GM19438 (cell line): ENCODE results near the gene POLE.

Experiments used
- ATAC-seq: cut with Tn5 transposase; IDR thresholded peaks from one replicate; pipeline ENCODE4 v1.9.1; 2021; ENCODE audit warnings: low read depth; ENCODE audit not compliant: unreplicated experiment

Gene POLE

GRCh38 chr12:132689227-132689626 lies 2.1 kb upstream of the POLE start:
- ATAC-seq = no peak

GRCh38 chr12:132686825-132687210 lies 324 bp downstream of the POLE start:
- peak; percentile 10 for ATAC-seq

GRCh38 chr12:132685400-132685799 lies 1.7 kb downstream of the POLE start:
- no peak for ATAC-seq

DNA sequence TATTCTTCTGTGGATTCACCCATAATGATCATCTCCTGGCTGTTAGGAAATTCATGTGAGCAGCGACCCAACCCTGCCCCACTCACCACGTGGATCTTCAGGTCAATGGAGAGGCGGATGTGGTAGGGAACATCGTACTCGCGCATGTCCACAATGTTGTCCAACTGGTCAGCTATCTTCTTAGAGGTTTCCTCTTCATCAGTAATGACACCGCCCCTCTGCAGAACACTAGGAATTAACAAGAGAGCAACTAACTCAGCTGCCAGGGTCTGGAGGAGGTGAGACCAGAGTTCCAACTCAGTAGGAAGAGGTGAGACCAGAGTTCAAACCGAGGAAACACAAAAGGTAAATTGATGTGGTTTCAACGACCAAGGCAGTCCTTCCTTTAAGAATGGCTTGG lies 9.7 kb downstream of the POLE start:
- no peak for ATAC-seq

GRCh38 chr12:132675757-132676432 lies 11.2 kb downstream of the POLE start:
- no peak for ATAC-seq

DNA sequence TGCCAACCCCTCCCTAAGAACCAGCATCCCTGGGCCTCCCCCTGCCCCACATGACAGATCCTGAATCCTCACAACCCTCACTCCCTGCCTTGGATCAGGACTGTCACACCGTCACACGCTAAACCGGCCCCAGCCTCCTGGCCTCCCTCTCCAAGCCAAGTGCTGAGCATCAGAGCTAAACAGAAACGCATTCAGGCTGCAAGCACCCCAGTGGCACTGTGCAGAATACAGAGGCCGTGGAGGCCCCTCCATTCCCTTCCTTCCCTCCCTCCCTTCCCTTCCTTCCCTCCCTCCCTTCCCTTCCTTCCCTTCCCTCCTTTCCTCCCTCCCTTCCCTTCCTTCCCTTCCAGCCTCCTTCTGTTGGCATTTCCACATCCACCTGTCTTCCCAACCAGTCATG lies 12.6 kb downstream of the POLE start:
- ATAC-seq = no peak

DNA sequence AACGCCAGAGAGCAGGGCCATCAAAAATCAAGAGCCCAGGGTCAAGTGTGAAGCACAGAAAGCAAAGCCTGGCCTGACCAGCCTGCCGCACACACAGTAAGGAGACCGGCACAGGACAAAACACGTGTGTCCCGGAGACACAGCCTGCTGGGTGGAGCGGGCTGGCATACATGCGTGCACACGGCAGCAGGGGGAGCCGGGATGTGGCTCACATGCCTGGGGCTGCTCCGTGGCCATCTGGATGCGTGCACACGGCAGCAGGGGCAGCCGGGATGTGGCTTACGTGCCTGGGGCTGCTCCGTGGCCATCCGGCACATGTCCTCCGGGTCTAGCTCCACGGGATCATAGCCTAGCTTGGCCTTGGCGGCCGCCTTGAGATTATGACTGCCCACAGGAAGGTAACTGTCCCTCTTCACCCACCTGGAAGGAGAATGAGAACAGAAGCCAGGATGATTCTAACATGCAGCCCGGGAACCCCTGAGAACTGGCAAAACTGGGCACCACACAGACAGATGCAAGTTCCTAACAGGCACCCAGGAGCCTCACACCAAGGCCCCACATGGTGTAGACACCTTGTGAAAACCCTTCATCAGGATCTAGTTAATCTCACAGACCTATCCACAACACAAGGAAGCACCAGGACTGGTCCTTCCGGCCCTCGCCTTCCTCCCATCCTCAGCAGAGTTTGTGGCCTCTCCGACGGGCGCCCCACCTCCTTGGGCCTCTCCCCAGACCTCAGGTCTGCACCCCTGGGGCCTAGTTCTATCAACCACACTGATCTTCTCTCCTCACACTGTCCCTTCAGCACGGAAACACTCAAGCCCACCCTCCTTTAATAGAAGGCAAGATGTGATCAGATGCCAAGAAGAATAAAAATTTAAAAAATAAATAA lies 13.6 kb downstream of the POLE start:
- no peak for ATAC-seq

DNA sequence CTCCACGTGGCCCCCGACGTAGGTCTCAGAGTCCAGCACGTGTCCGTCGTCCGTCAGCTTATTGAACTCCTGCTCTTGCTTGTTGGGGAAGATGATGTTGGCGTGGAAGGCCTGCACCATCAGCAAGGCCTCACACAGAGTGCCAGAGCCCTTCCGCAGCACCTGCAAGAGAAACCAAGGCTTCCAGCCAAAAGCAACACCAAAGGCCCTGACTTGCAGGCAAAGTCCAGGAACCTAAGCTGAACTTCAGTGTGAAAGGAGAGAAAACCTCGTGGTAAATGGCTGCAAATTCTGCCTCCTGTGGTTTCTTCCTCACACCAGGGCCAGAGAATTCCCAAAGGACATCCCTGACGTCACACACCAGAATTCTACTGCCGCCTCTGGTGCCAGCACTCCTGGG lies 14.5 kb downstream of the POLE start:
- ATAC-seq = no peak

DNA sequence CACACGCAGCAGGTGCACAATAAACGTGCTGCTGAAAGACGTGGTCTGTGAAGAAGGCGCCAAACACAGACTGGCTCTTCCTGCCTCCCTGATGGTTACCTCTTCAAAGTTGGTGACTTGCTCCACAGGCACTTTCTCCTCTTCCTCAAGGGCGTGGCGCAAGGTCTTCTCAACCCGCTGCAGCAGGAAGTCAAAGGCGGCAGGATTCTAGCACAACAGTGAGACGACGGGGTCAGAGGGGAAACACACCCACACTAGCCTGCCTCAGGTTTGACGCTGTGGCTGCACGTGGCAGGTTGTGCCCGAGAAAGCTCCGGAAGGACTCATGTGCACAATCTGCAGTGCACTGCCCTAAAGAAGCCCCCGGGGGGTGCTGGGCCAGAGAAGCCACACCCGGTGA lies 15.0 kb downstream of the POLE start:
- no peak for ATAC-seq

GRCh38 chr12:132669166-132669879 lies 17.8 kb downstream of the POLE start:
- ATAC-seq = no peak

- no peak for ATAC-seq
Measured at GRCh38 chr12:132668191-132669088, 18.7 kb downstream of the POLE start.

GRCh38 chr12:132665794-132666193 lies 21.3 kb downstream of the POLE start:
- no peak for ATAC-seq

DNA sequence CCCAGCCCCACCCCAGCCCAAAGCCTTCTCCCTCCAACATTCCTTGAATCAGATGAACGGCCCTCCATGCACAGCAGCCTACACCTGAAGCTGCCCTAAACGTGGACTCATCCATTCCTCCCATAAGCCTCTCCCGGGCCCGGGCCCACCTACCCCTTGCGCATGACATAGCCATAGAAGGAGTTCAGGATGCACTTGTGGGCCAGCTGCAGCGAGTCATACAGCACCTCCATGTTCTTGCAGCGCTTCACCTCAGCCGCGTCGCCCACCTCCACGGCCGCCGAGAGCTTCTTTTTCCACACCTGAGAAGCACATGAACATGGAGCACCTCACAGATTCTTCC lies 22.0 kb downstream of the POLE start:
- no peak for ATAC-seq

DNA sequence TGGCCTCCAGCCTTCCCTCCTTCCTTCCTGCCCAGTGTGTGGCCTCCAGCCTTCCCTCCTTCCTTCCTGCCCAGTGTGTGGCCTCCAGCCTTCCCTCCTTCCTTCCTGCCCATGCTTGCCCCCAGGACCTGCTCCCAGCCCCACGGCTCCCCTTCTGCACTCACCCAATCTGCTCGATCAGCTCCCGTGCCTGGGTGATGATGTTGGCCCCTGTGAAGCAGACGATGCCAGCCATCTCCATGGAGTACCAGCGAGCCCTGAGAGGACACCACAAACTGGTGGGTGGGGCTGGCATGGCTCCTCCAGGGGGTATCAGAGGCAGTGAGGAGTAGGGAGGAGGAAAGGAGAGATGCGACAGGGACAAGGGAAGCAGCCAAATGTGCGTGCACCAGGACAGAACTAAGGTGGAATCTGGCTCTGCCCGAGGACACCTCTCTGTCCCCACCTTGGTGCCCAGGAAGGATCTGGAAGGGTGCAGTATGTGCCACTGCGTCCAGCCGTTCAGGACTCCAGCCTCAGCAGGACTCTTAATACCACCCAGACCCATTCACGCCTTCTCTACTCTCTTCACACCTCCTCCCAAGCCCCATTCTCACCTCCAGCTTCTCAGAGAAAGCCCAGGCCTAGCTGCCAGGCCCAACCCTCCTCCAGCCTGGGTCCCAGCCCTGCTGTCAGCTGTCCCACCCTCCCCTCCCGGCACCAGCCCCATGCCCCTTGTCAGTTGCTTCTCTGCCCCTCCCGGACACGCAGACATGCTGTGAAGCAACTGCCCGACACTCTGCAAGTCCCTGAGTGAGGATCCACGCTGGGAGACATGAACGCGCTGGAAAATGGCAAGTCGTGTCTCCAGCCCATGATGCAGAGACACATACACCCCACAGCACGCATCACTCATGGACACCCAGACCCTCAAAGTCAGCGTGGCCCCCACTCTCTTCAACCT lies 22.7 kb downstream of the POLE start:
- no peak for ATAC-seq

DNA sequence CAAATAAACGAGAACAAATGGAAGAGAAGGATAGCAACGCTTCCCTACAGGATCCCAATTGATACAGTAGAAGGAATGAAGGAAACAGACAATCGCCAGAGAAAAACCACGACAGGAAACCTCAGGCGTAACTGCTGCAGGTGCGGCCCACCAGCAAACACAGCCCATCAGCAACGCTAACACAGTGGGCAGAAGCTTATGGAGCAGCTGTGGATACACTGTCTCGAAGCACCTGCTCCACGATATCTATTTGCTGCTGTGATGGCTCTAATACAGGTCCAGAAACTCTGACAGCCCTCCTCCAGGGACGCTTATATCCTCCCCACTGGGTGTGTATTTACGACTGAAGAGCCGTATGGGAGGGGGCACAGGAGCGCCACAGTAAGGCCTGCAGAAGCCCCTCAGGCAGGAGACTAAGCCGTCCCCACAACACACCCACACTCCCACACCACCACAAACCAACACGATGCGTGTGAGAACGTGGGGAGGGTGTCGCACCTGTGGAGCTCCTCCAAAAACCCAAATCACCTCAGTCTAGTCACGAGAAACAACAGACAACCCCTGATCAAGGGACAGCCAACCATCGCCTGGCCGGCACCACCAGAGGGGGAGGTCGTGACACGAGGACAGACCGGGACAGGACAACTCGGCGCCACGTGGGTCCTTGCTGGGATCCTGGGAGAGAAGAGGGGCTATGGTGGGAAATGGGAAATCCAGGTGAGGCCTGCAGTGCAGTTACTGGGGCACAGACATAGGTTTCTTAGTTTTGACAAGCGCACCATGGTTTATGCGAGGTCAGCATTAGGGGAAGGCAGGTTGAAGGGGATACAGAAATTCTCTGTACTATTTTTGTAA lies 24.0 kb downstream of the POLE start:
- ATAC-seq = no peak

- no peak for ATAC-seq
Measured at GRCh38 chr12:132661972-132662371, 25.2 kb downstream of the POLE start.

DNA sequence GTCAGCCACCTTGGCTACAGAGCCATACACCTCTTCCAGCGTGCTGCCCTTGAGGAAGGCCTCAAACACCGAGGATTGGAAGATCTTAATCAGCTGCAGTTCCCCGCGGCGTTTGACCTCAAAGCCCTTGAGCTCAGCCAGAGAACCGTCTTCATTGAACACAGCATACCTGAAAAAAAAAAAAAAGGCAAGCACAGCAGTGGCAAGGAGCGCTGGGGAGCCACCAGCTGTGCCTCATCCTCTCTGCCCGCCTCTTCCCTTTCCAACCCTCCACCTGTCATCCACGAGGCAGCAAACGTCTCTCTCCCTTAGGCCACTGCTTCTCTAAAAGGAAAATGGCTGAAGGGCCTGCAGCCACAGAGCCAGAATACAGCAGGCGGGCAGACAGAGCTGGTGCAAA lies 26.1 kb downstream of the POLE start:
- no peak for ATAC-seq

DNA sequence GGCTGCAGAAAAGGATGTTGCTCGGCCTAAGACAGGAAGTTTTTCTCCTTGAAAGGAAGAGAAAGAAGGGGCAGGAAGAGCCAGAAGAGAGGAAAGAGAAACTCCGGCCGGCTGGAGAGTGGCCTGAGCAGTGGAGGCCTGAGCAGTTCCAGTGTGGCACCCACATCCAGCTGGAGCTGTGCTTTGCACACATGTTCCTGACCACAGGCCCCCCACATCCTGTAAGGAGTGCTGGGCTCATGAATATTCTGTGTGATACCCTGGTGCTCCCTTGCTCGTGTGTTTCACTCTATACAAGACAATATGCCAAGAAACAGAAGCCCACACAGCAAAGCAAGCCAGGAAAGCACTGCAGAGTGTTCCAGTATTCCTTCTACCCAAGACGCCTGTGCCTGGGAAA lies 27.1 kb downstream of the POLE start:
- ATAC-seq = no peak

DNA sequence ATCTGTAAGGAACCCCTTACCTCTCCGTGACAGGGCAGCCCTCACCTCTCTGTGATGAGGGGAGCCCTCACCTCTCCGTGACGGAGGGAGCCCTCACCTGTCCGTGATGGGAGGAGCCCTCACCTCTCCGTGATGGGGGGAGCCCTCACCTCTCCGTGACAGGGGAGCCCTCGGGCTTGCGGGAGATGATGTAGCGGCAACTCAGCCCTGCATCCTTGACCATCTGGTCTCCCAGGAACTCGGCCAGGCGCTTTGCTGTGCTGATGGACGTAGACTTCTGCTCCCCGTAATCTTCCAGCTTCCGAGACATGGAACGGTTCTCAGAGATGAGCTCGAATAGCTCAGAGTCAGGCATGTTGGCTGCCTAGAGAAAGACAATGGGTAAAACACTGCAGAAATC lies 28.0 kb downstream of the POLE start:
- no peak for ATAC-seq
